ENCODE data around the gene RTKN. TPM values are rescaled to one million over a fixed set of nuclear protein-coding genes. Genes with fewer than 3 reads are reported as not detected.
A peak's percentile ranks its signal among the peaks of the same experiment; 100 is the strongest.

The RTKN gene
- total RNA-seq, 1 experiment from 2014 or later, result 94.0 TPM

- H3K36me3 ChIP-seq (ENCODE audit: control insufficient read depth in 1 of 2, insufficient read depth in 2 of 2, low read length in 2 of 2), result peaks cover 0 to 13% of the 10 kb centered on the region in 2 experiments; a peak in 1 of 4 replicates
- peaks cover 29 to 47% of the 10 kb centered on the region in 2 experiments for H3K4me1 ChIP-seq (ENCODE audit: control insufficient read depth in 1 of 2, insufficient read depth in 2 of 2, low read length in 2 of 2)
- peak overlapping the region; percentile 99 for H3K27ac ChIP-seq (ENCODE audit: low read depth, low read length)
- DNase-seq (ENCODE audit: low read depth, low spot score) (peak; percentile 80), ATAC-seq (peak; percentile 84)
- peak overlapping the region; percentile 91 for H3K4me2 ChIP-seq (ENCODE audit: low read length)
- ChIA-PET RAD21 (ENCODE audit: low non-redundant PET in 1 of 2, low total read pairs in 2 of 2, uncharacterized antibody in 2 of 2, unreplicated experiment in 2 of 2) (interaction anchor here in 1 of 2 experiments (0.6 kb wide), 1 partner anchor 12 kb away, joined by 4 read pairs; no protein-coding TSS in a partner anchor), POLR2A (interaction anchor here (0.7 to 1.6 kb wide), 9 partner anchors 8 to 49 kb away, joined by 3 to 10 read pairs (median 4); partner anchors contain the start of genes INO80B, MRPL53 and WBP1), CTCF (interaction anchor here (1.3 to 1.4 kb wide), 3 partner anchors 42 to 106 kb away, joined by 3 to 6 read pairs (median 4); partner anchors contain the start of genes CCDC142 and TTC31)
- peaks cover 52% of the 10 kb centered on the region for H3K79me2 ChIP-seq (ENCODE audit: insufficient read depth, low read length)
- H3K9ac ChIP-seq (ENCODE audit: low read length), result peak overlapping the region; percentile 78
- H4K20me1 ChIP-seq (ENCODE audit: insufficient read depth), result no peaks in the 10 kb centered on the region; the same call in 1 of the 2 replicates
- H3K4me3 ChIP-seq (replicated peaks in 1 of 2; ENCODE audit: low read depth in 1 of 2, low read length in 2 of 2), result peak overlapping the region; percentile 66 to 69
- intact Hi-C loops (cut with micrococcal nuclease), result loop anchor here (1.0 kb wide), 2 partner anchors 14 to 17 kb away; no protein-coding TSS in a partner anchor
- TF ChIP-seq TCF7L2 (IDR thresholded peaks at IDR 0.05; ENCODE audit: borderline replicate concordance, extremely low read depth, insufficient read depth, insufficient read length), result peak; percentile 90
- TF ChIP-seq ZFX (IDR thresholded peaks at IDR 0.05), result peak; percentile 82
- TF ChIP-seq EGR1 (IDR thresholded peaks at IDR 0.05; ENCODE audit: low read depth), result no peak
- no peak for TF ChIP-seq SIN3A (IDR thresholded peaks at IDR 0.05; ENCODE audit: low read depth)
- TF ChIP-seq ZBTB33 (IDR thresholded peaks at IDR 0.05; ENCODE audit: extremely low read depth, insufficient replicate concordance, low read length), result no peak
- TF ChIP-seq, protein P1, sequence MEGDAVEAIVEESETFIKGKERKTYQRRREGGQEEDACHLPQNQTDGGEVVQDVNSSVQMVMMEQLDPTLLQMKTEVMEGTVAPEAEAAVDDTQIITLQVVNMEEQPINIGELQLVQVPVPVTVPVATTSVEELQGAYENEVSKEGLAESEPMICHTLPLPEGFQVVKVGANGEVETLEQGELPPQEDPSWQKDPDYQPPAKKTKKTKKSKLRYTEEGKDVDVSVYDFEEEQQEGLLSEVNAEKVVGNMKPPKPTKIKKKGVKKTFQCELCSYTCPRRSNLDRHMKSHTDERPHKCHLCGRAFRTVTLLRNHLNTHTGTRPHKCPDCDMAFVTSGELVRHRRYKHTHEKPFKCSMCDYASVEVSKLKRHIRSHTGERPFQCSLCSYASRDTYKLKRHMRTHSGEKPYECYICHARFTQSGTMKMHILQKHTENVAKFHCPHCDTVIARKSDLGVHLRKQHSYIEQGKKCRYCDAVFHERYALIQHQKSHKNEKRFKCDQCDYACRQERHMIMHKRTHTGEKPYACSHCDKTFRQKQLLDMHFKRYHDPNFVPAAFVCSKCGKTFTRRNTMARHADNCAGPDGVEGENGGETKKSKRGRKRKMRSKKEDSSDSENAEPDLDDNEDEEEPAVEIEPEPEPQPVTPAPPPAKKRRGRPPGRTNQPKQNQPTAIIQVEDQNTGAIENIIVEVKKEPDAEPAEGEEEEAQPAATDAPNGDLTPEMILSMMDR (IDR thresholded peaks at IDR 0.05 in 2 of 3, conservative IDR thresholded peaks at IDR 0.05 in 1 of 3; ENCODE audit: borderline replicate concordance in 1 of 3, insufficient read depth in 1 of 3, low read depth in 2 of 3, low read length in 2 of 3), result 0 out of 6 replicates have a peak, but pooled peaks of 1 of the 3 experiments have one; percentile 3
- TF ChIP-seq CBX3 (IDR thresholded peaks at IDR 0.05; ENCODE audit: low read depth), result no peak
- TF ChIP-seq POLR2A (IDR thresholded peaks at IDR 0.05; ENCODE audit: borderline replicate concordance, extremely low read depth, insufficient read depth, insufficient read length), result no peak
- peak; percentile 34 for TF ChIP-seq YY1 (IDR thresholded peaks at IDR 0.05; ENCODE audit: extremely low read depth, insufficient replicate concordance, low read depth, low read length)
- H2AFZ ChIP-seq (ENCODE audit: low read depth, low read length, poor library complexity, severe bottlenecking), result no peak overlapping the region
- no peaks in the 10 kb centered on the region for H3K9me2 ChIP-seq (ENCODE audit: insufficient read depth)
- no peaks in the 10 kb centered on the region for H3K9me3 ChIP-seq (ENCODE audit: control insufficient read depth in 1 of 2, insufficient read depth in 1 of 2, low read depth in 1 of 2, low read length in 2 of 2)
- TSS peak; percentile 82 for BruUV-seq (replicated peaks)
- H3K27me3 ChIP-seq (ENCODE audit: insufficient read depth, low read length), result no peaks in the 10 kb centered on the region
These were observed 1.2 kb downstream of the RTKN start for GRCh38 chr2:74440378-74441169.
